Heart right ventricle (tissue), 16 donors: ENCODE data around the gene CAMK2A. TPM values are rescaled to one million over a fixed set of nuclear protein-coding genes. Genes with fewer than 3 reads are reported as not detected.
A peak's percentile ranks its signal among the peaks of the same experiment; 100 is the strongest.

Experiments
- ATAC-seq, 8 donors: fragments of 200-7000 bp; cut with Tn5 transposase; one replicate each; pipeline ENCODE4 v1.9.1; 2020; ENCODE audit warnings: mild to moderate bottlenecking in 8 of 8, moderate library complexity in 8 of 8, moderate number of reproducible peaks in 1 of 8
- DNase-seq, 2 donors: peaks; one replicate each; pipeline ENCODE4 v3.0.0-alpha.2; 2020
- H3K27ac ChIP-seq, 10 donors: fragments of 200-600 bp; sonication (generic) in 2 of 10; one replicate each; pipeline versions ENCODE4 v1.5.0 to v1.8.0; 2020 to 2022; ENCODE audit warnings: mild to moderate bottlenecking in 3 of 10
- H3K27me3 ChIP-seq, 7 donors: fragments of 200-600 bp; one replicate each; pipeline ENCODE4 v1.8.0; 2021 to 2022; ENCODE audit warnings: mild to moderate bottlenecking in 2 of 7
- H3K36me3 ChIP-seq, 9 donors: fragments of 200-600 bp; sonication (generic) in 1 of 9; one replicate each; pipeline versions ENCODE4 v1.5.0 to v1.8.0; 2020 to 2022; ENCODE audit warnings: mild to moderate bottlenecking in 2 of 9
- H3K4me1 ChIP-seq, 9 donors: fragments of 200-600 bp; sonication (generic) in 1 of 9; one replicate each; pipeline versions ENCODE4 v1.5.0 to v1.8.0; 2020 to 2022; ENCODE audit warnings: mild to moderate bottlenecking in 4 of 9
- H3K4me3 ChIP-seq, 10 donors: fragments of 200-600 bp; sonication (generic) in 2 of 10; one replicate each; pipeline versions ENCODE4 v1.5.0 to v1.8.0; 2020 to 2022; ENCODE audit warnings: mild to moderate bottlenecking in 7 of 10, moderate library complexity in 2 of 10
- H3K9me3 ChIP-seq, 11 donors: fragments of 200-600 bp in 10 of 11; sonication (generic) in 2 of 11; one replicate each; pipeline versions ENCODE4 v1.5.0 to v1.8.0; 2013 to 2022; ENCODE audit warnings: mild to moderate bottlenecking in 2 of 11, control low read depth in 1 of 11, moderate library complexity in 1 of 11
- whole genome bisulfite sequencing, 2 donors: extraction: QIAGEN DNeasy Blood & Tissue Kit; methylation state at CpG; one replicate each; pipeline ENCODE4 v1.1.7; 2013; ENCODE audit warnings: inconsistent platforms in 1 of 2; 5-methylcytosine and 5-hydroxymethylcytosine counted together
- intact Hi-C, 10 donors: fragments of 100-400 bp; cut with DNase I; formaldehyde crosslinking; loops; one replicate each; pipeline versions ENCODE4 v1.11.1 to v1.14.2; 2022
- polyA plus RNA-seq, 2 donors: library from polyadenylated mRNA; stranded (reverse); fragments of 200-250 nt; gene quantifications; one replicate each; pipeline ENCODE4 v1.2.3, GENCODE V29; 2013
- total RNA-seq, 10 donors: library from RNA; stranded (reverse); fragmentation: NEBNext Ultra II Directional in 3 of 10; extraction: Animal tissue kit (Norgen Biotek cat#: 25700) in 3 of 10; gene quantifications; one replicate each; pipeline versions ENCODE4 v1.2.1 to v1.2.4, GENCODE V29; 2021 to 2023
- TF ChIP-seq, protein P1 (sequence below), 9 donors: fragments of 200-600 bp; sonication (generic) in 2 of 9; IDR thresholded peaks; one replicate each; pipeline versions ENCODE4 v1.5.0 to v1.8.0; 2021 to 2022; ENCODE audit warnings: antibody characterized with exemption in 9 of 9, mild to moderate bottlenecking in 5 of 9, moderate library complexity in 1 of 9
- donor health status: Arrhythmogenic right ventricular cardiomyopathy.
- donor health status: ischemic (EF 13 %, LVEDD 7.1; RV severe dilation, severe dysfunction).
- donor health status: healthy with polysubstance abuse.
- donor health status: DM: no; HTN: yes; CAD: no.
- donor health status: DM: no; HTN: no; CAD: no.
- donor health status: ischemic (EF 25% LVEDD 6.9; RV normal size, moderate dysfunction).
- donor health status: ischemic (EF 25% LVEDD 5.7; RV mildly dilated, moderate dysfunction).
- donor health status: healthy.
- donor health status: DM: yes; HTN: yes; CAD: no.
- donor health status: Ischemic cardiomyopathy.
- donor health status: ischemic (EF 35%, LVEDD 5.7; RV mildly dilated, moderate dysfunction).
- donor health status: nonischemic (EF 11% LVEDD 7.7; RV severe dilation, severe dysfunction).
- donor health status: DM: yes; HTN: yes; CAD: no.
- donor health status: PGD.
- donor health status: ischemic (EF 29% LVEDD 5.4; RV normal size, mild dysfunction).
- donor health status: nonischemic (EF 23%, LVEDD 6.1; RV moderate dilation, normal function).

CAMK2A gene
- total and polyA plus RNA-seq, 12 donors = 1.2 to 25.7 (median 17.9) TPM

DNA sequence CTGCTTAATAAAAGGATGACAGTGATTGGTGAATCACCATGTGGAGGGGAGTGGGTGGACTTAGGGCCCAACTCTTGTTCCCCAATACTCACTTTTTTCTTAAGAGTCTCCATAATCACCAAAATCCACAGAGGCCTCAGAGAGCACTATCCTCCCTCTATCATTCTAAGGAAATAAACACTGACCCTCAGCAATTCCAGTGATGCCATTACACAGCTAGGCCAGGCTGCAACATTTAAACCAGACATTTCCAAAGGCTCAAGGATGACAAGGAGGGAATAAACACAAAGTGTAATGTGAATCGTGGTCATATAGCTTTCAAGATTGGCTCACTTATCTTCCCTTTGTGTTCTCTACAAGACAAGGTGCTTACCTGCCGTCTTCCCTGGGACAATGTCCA is 15.5 kb upstream of the CAMK2A start:
- Histone ChIP-seq H3K27me3 (peaks cover 0 to 38% (median 30%) of the 10 kb centered on the region in 7 donors), H3K4me3 (no peak overlapping the region), H3K36me3 (no peaks in the 10 kb centered on the region), H3K9me3 (no peaks in the 10 kb centered on the region), H3K27ac (peak overlapping the region in 1 of 10 donors; percentile 47), H3K4me1 (peaks cover 0 to 35% (median 12%) of the 10 kb centered on the region in 9 donors)
- ATAC-seq (no peak), DNase-seq (no peak)
- TF ChIP-seq, protein P1, sequence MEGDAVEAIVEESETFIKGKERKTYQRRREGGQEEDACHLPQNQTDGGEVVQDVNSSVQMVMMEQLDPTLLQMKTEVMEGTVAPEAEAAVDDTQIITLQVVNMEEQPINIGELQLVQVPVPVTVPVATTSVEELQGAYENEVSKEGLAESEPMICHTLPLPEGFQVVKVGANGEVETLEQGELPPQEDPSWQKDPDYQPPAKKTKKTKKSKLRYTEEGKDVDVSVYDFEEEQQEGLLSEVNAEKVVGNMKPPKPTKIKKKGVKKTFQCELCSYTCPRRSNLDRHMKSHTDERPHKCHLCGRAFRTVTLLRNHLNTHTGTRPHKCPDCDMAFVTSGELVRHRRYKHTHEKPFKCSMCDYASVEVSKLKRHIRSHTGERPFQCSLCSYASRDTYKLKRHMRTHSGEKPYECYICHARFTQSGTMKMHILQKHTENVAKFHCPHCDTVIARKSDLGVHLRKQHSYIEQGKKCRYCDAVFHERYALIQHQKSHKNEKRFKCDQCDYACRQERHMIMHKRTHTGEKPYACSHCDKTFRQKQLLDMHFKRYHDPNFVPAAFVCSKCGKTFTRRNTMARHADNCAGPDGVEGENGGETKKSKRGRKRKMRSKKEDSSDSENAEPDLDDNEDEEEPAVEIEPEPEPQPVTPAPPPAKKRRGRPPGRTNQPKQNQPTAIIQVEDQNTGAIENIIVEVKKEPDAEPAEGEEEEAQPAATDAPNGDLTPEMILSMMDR (IDR thresholded peaks at IDR 0.05) = no peak
- intact Hi-C loops = no loop called here
- 80 to 93% methylated on average over 2 of the region's 2 CpGs for WGBS, 2 donors

DNA sequence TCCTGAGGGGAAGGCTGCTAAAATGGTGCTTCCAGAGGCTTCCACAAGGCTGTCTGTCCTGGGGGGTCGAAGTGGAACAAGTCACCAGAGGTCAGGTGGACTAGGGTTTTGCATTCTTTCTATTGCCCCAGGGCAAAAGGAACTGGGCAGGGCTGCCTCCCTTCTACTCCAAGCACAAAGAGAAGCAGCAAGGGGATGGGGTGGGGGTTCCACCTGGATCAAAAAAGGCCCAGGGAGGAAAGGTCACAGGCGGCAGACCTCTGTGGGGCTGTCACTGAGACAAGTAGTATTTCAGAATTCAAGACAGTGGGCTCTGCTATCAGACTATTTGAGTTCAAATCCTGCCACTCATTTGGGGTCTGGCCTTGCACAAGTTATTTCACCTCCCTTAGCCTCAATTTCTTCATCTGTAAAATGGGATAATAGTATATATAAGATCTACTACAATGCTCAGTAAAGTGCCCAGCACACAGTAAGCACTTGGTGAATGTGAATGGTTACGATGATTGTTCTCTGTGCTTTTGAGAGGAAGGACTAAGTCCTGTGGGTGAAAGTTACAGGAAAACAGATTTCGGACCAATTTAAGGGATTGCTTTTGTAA is 15.0 kb upstream of the CAMK2A start:
- WGBS, 2 donors = 87 to 88% methylated on average over 4 of the region's 4 CpGs
- DNase-seq = no peak
- H3K4me3 ChIP-seq = no peak overlapping the region
- peaks cover 0 to 35% (median 12%) of the 10 kb centered on the region in 9 donors for H3K4me1 ChIP-seq
- peak in 1 of 8 donors; percentile 4 for ATAC-seq
- no peaks in the 10 kb centered on the region for H3K36me3 ChIP-seq
- TF ChIP-seq, protein P1 (IDR thresholded peaks at IDR 0.05) = no peak
- peak overlapping the region in 5 of 10 donors; percentile 19 to 47 (median 34) for H3K27ac ChIP-seq
- H3K27me3 ChIP-seq = peaks cover 0 to 38% (median 28%) of the 10 kb centered on the region in 7 donors
- intact Hi-C loops = no loop called here
- H3K9me3 ChIP-seq = no peaks in the 10 kb centered on the region

DNA sequence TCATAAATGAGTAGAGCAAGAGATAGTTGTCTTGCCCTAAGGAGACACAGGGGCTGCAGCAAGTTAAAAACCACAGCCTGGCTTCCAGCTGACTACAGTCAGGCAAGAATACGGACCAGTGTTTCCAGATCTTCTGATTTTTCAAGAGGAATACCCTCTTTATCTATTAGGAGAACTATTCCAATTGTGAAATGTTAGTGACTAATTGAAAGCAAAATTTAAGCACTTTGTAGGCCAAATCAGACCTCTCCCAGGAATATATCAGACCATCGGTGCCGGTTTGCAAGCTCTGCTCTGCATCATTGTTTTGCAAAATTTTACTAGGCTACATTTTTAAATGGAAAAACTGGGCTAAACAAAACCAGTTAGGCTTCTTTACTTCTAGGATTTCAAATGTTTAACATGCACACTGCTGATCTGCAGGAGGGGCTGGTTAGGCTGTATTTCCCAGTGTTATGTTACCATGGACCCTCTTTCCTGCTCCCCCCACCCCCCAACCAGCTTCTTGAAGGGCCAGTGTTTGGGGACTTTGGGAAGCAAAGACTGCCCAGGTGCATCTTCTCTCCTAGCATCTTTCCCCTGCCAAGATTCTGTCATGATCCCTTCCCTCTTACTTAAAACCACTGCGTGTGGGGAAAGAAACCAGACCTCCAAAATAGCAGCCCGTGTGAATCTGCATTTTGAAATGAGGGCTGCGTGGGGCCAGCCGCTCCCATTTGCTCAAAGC is 14.2 kb upstream of the CAMK2A start:
- Histone ChIP-seq H3K4me3 (no peak overlapping the region), H3K27ac (peak overlapping the region in 7 of 10 donors; percentile 3 to 61 (median 36)), H3K4me1 (peaks cover 0 to 35% (median 12%) of the 10 kb centered on the region in 9 donors), H3K27me3 (peaks cover 0 to 38% (median 26%) of the 10 kb centered on the region in 7 donors), H3K36me3 (no peaks in the 10 kb centered on the region), H3K9me3 (no peaks in the 10 kb centered on the region)
- DNase-seq (no peak), ATAC-seq (peak in 4 of 8 donors; percentile 10 to 48 (median 16))
- TF ChIP-seq, protein P1 (IDR thresholded peaks at IDR 0.05) = no peak
- intact Hi-C loops = no loop called here
- 60 to 66% methylated on average over 7 of the region's 7 CpGs for WGBS, 2 donors

DNA sequence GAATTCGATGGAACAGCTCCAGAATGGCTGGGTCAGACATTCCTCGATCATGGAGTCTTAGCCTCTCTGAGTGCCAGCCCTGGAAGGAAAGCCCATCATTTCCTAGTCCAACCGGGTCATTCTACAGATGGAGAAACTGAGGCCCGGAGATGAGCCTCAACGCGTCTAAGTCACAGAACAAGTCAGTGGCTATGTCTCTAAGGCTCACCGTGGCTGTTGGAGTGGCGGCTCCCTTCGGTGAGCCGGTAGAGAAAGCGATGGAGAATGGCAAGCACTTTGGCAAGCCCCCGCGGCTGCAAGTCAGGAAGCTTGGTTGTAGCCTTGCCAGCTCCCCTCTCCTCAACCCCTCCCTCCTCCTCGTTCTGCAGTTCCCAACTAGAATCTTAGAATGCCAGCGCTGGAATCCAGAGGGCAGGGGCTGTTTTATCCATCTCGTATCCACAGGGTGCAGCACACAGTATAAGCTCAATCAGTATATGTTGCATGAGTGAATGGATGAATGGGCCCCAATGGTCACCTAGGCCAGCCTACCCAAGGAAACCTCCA is 13.6 kb upstream of the CAMK2A start:
- H3K9me3 ChIP-seq = no peaks in the 10 kb centered on the region
- 14 to 17% methylated on average over 16 of the region's 16 CpGs for WGBS, 2 donors
- peak overlapping the region in 8 of 10 donors; percentile 22 to 50 (median 43) for H3K4me3 ChIP-seq
- peak overlapping the region in 7 of 10 donors; percentile 3 to 69 (median 58) for H3K27ac ChIP-seq
- H3K4me1 ChIP-seq = peaks cover 0 to 35% (median 12%) of the 10 kb centered on the region in 9 donors
- H3K36me3 ChIP-seq = no peaks in the 10 kb centered on the region
- no peak for DNase-seq
- ATAC-seq = peak in 1 of 8 donors; percentile 3
- TF ChIP-seq, protein P1 (IDR thresholded peaks at IDR 0.05) = no peak
- intact Hi-C loops = no loop called here
- H3K27me3 ChIP-seq = peaks cover 0 to 38% (median 26%) of the 10 kb centered on the region in 7 donors
